Measurements from ENCODE around the gene SMIM34. TPM values are rescaled to one million over a fixed set of nuclear protein-coding genes. Genes with fewer than 3 reads are reported as not detected.
"Not testable (repeated sequence)": the region's sequence is repeated elsewhere in the genome, so short reads cannot be mapped to it uniquely, and the experiment has no call there.

Gene SMIM34
- not detected for total RNA-seq

- H3K36me3 Mint-ChIP-seq (ENCODE audit: low read depth); POLR2A ChIA-PET; H3K9me3 Mint-ChIP-seq; H3K4me3 Mint-ChIP-seq; H3K27ac Mint-ChIP-seq; H3K4me1 Mint-ChIP-seq; DNase-seq; H3K27me3 Mint-ChIP-seq; CTCF ChIA-PET: not testable (repeated sequence)
Measured at GRCh38 chr21:34423805-34424204, at the start of gene SMIM34. TSS of gene SMIM34 (minus strand) at chr21:34423951. CDS start at chr21:34423839, 112 bp downstream.

GRCh38 chr21:34467333-34467732 lies 43.6 kb upstream of the SMIM34 start:
- DNase-seq; H3K36me3 Mint-ChIP-seq (ENCODE audit: low read depth); CTCF ChIA-PET; H3K9me3 Mint-ChIP-seq; H3K4me1 Mint-ChIP-seq; H3K27ac Mint-ChIP-seq; H3K4me3 Mint-ChIP-seq; H3K27me3 Mint-ChIP-seq; POLR2A ChIA-PET: not testable (repeated sequence)

- H3K9me3 Mint-ChIP-seq; CTCF ChIA-PET; POLR2A ChIA-PET; H3K27ac Mint-ChIP-seq; H3K4me3 Mint-ChIP-seq; H3K4me1 Mint-ChIP-seq; DNase-seq; H3K27me3 Mint-ChIP-seq; H3K36me3 Mint-ChIP-seq (ENCODE audit: low read depth): not testable (repeated sequence)
Measured at GRCh38 chr21:34459426-34459825, 35.7 kb upstream of the SMIM34 start.

GRCh38 chr21:34458266-34458665 lies 34.5 kb upstream of the SMIM34 start:
- DNase-seq; POLR2A ChIA-PET; CTCF ChIA-PET; H3K27ac Mint-ChIP-seq; H3K36me3 Mint-ChIP-seq (ENCODE audit: low read depth); H3K9me3 Mint-ChIP-seq; H3K27me3 Mint-ChIP-seq; H3K4me3 Mint-ChIP-seq; H3K4me1 Mint-ChIP-seq: not testable (repeated sequence)

- H3K27ac Mint-ChIP-seq; H3K9me3 Mint-ChIP-seq; DNase-seq; POLR2A ChIA-PET; H3K4me1 Mint-ChIP-seq; H3K27me3 Mint-ChIP-seq; H3K4me3 Mint-ChIP-seq; CTCF ChIA-PET; H3K36me3 Mint-ChIP-seq (ENCODE audit: low read depth): not testable (repeated sequence)
Measured at GRCh38 chr21:34456180-34456579, 32.4 kb upstream of the SMIM34 start.

- H3K27ac Mint-ChIP-seq; H3K36me3 Mint-ChIP-seq (ENCODE audit: low read depth); CTCF ChIA-PET; DNase-seq; H3K9me3 Mint-ChIP-seq; H3K4me3 Mint-ChIP-seq; H3K27me3 Mint-ChIP-seq; H3K4me1 Mint-ChIP-seq; POLR2A ChIA-PET: not testable (repeated sequence)
Measured at GRCh38 chr21:34455628-34456027, 31.9 kb upstream of the SMIM34 start.

- H3K9me3 Mint-ChIP-seq; DNase-seq; H3K27me3 Mint-ChIP-seq; H3K27ac Mint-ChIP-seq; CTCF ChIA-PET; H3K36me3 Mint-ChIP-seq (ENCODE audit: low read depth); H3K4me1 Mint-ChIP-seq; H3K4me3 Mint-ChIP-seq; POLR2A ChIA-PET: not testable (repeated sequence)
Measured at GRCh38 chr21:34447018-34447417, 23.3 kb upstream of the SMIM34 start.

- H3K27ac Mint-ChIP-seq; H3K36me3 Mint-ChIP-seq (ENCODE audit: low read depth); H3K4me1 Mint-ChIP-seq; DNase-seq; CTCF ChIA-PET; H3K27me3 Mint-ChIP-seq; POLR2A ChIA-PET; H3K9me3 Mint-ChIP-seq; H3K4me3 Mint-ChIP-seq: not testable (repeated sequence)
Measured at GRCh38 chr21:34443486-34443885, 19.7 kb upstream of the SMIM34 start.

GRCh38 chr21:34429710-34430109 lies 6.0 kb upstream of the SMIM34 start:
- CTCF ChIA-PET; H3K36me3 Mint-ChIP-seq (ENCODE audit: low read depth); H3K27ac Mint-ChIP-seq; H3K9me3 Mint-ChIP-seq; H3K27me3 Mint-ChIP-seq; DNase-seq; H3K4me3 Mint-ChIP-seq; POLR2A ChIA-PET; H3K4me1 Mint-ChIP-seq: not testable (repeated sequence)

GRCh38 chr21:34428441-34428840 lies 4.7 kb upstream of the SMIM34 start:
- DNase-seq; H3K9me3 Mint-ChIP-seq; H3K4me1 Mint-ChIP-seq; H3K4me3 Mint-ChIP-seq; CTCF ChIA-PET; H3K36me3 Mint-ChIP-seq (ENCODE audit: low read depth); H3K27me3 Mint-ChIP-seq; H3K27ac Mint-ChIP-seq; POLR2A ChIA-PET: not testable (repeated sequence)

GRCh38 chr21:34427339-34427738 lies 3.6 kb upstream of the SMIM34 start:
- H3K36me3 Mint-ChIP-seq (ENCODE audit: low read depth); H3K27me3 Mint-ChIP-seq; CTCF ChIA-PET; H3K4me1 Mint-ChIP-seq; POLR2A ChIA-PET; H3K27ac Mint-ChIP-seq; DNase-seq; H3K4me3 Mint-ChIP-seq; H3K9me3 Mint-ChIP-seq: not testable (repeated sequence)

- H3K4me1 Mint-ChIP-seq; H3K27ac Mint-ChIP-seq; H3K9me3 Mint-ChIP-seq; H3K4me3 Mint-ChIP-seq; H3K27me3 Mint-ChIP-seq; H3K36me3 Mint-ChIP-seq (ENCODE audit: low read depth); POLR2A ChIA-PET; DNase-seq; CTCF ChIA-PET: not testable (repeated sequence)
Measured at GRCh38 chr21:34417448-34418077, 6.2 kb downstream of the SMIM34 start.

GRCh38 chr21:34407294-34407693 lies 16.5 kb downstream of the SMIM34 start:
- H3K4me1 Mint-ChIP-seq; POLR2A ChIA-PET; H3K4me3 Mint-ChIP-seq; H3K27me3 Mint-ChIP-seq; H3K9me3 Mint-ChIP-seq; H3K27ac Mint-ChIP-seq; CTCF ChIA-PET; DNase-seq; H3K36me3 Mint-ChIP-seq (ENCODE audit: low read depth): not testable (repeated sequence)

- H3K27me3 Mint-ChIP-seq; H3K27ac Mint-ChIP-seq; H3K4me1 Mint-ChIP-seq; H3K4me3 Mint-ChIP-seq; CTCF ChIA-PET; DNase-seq; H3K9me3 Mint-ChIP-seq; POLR2A ChIA-PET; H3K36me3 Mint-ChIP-seq (ENCODE audit: low read depth): not testable (repeated sequence)
Measured at GRCh38 chr21:34406676-34407075, 17.1 kb downstream of the SMIM34 start.

GRCh38 chr21:34406102-34406501 lies 17.6 kb downstream of the SMIM34 start:
- H3K9me3 Mint-ChIP-seq; DNase-seq; H3K27ac Mint-ChIP-seq; CTCF ChIA-PET; H3K27me3 Mint-ChIP-seq; H3K4me3 Mint-ChIP-seq; H3K4me1 Mint-ChIP-seq; POLR2A ChIA-PET; H3K36me3 Mint-ChIP-seq (ENCODE audit: low read depth): not testable (repeated sequence)

Data from activated CD4-positive, alpha-beta T cell treated with anti-CD3 and anti-CD28 coated beads, Interleukin-2, amount 10 ng/mL, durations not matched to agents 7 days and 5 days (primary cell).